GM19463 (cell line): Measurements from ENCODE around the gene HIPK4.
"Not testable (repeated sequence)": the region's sequence is repeated elsewhere in the genome, so short reads cannot be mapped to it uniquely, and the experiment has no call there.

Experiments
- ATAC-seq: cut with Tn5 transposase; IDR thresholded peaks from one replicate; pipeline ENCODE4 v1.9.1; 2021; ENCODE audit warnings: mild to moderate bottlenecking, moderate library complexity; ENCODE audit not compliant: unreplicated experiment

The HIPK4 gene, protein sequence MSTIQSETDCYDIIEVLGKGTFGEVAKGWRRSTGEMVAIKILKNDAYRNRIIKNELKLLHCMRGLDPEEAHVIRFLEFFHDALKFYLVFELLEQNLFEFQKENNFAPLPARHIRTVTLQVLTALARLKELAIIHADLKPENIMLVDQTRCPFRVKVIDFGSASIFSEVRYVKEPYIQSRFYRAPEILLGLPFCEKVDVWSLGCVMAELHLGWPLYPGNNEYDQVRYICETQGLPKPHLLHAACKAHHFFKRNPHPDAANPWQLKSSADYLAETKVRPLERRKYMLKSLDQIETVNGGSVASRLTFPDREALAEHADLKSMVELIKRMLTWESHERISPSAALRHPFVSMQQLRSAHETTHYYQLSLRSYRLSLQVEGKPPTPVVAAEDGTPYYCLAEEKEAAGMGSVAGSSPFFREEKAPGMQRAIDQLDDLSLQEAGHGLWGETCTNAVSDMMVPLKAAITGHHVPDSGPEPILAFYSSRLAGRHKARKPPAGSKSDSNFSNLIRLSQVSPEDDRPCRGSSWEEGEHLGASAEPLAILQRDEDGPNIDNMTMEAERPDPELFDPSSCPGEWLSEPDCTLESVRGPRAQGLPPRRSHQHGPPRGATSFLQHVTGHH

GRCh38 chr19:40390084-40390742 lies at the start of gene HIPK4:
TSS of gene HIPK4 (minus strand) at chr19:40390181. CDS start at chr19:40389902, 279 bp downstream.
- ATAC-seq = no peak

DNA sequence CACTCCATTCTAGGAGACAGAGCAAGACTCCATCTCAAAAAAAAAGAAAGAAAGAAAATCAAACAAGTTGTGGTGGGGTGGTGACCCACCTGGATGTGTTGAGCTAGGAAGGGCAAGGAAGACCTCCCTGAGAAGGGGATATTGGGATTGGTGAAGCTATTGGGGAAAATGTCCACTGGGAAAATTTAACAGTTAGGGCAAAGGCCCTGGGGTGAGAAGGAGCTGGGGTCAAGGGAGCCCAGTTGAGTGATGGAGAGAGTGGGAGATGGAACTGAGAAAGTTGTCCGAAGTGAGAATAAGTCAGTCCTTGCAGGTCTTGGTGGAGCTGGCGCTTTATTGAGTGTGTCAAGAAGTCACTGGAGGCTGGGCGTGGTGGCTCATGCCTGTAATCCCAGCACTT lies 48.3 kb upstream of the HIPK4 start:
- ATAC-seq = no peak

DNA sequence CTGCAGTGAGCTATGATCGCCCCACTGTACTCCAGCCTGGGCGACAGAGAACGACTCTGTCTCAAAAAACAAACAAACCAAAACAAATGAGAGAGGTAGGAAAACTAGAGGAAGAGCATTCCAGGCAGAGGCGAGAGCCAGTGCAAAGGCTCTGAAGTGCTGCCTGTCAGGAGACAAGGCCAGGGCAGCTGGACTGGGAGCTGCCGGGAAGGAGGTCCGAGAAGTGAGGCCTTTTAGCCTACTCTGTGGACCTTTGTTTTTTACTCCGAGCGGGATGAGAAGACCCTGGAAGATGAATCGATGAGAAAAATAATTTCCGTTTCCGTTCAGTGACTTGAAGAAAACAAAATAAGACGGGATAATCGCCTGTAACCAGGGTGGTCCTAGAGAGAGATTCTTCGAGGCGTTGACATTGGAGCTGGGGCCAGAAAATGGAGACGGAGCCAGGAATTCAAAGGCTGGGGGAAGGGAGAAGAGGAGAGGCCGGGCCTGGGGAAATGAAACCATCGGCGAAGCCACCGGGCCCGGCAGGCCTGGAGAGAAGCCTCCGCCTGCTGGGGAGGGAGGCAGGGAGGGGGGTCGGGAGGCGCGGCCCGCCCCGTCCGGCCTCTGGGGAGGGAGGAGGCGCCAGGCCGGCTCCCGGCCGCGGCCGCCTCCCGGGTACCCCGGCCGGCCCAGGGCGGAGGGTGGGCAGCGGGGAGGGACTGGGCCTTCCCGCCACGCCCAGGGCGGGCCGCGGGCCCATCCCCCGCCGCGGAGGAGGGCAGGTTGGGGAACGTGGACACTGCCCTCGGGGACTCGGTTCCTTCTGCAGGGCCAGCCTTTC lies 43.6 kb upstream of the HIPK4 start:
- peak; percentile 63 for ATAC-seq

DNA sequence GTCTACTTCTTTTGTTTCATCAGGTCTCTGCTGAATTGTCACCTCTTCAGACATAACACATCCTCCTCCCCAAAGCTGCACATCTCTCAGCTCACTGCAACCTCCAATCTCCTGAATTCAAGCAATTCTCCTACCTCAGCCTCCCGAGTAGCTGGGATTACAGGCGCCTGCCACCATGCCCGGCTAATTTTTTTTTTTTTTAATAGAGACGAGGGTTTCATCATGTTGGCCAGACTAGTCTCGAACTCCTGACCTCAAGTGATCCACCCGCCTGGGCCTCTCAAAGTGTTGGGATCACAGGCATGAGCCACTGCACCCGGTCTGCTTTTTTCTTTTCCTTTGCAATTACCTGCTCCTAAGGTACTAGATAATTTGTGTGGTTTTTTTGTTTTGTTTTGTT lies 42.8 kb upstream of the HIPK4 start:
- ATAC-seq = not testable (repeated sequence)

DNA sequence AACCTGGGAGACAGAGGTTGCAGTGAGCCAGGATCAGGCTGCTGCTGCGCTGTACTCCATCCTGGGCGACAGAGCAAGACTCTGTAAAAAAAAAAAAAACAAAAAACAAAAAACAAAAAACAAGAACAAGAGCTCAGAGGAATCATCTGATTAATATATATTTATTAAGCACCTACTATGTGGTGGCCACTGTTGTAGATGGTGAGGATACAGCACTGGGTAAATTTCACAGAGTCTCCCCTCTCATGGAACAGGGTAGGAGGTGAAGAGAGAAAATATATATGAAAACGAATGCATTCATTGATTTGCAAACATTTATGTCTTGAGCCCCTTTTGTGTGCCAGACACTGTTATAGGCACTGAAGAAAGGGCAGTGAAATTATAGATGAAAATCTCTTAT lies 41.7 kb upstream of the HIPK4 start:
- ATAC-seq = no peak

GRCh38 chr19:40430242-40430641 lies 40.3 kb upstream of the HIPK4 start:
- ATAC-seq = not testable (repeated sequence)

GRCh38 chr19:40428197-40428596 lies 38.2 kb upstream of the HIPK4 start:
- not testable (repeated sequence) for ATAC-seq

GRCh38 chr19:40425450-40426287 lies 35.7 kb upstream of the HIPK4 start, which contains the start of gene SERTAD1:
TSS of gene SERTAD1 (minus strand) at chr19:40425992. CDS start at chr19:40423546, 2,446 bp downstream.
- peak; percentile 77 for ATAC-seq

DNA sequence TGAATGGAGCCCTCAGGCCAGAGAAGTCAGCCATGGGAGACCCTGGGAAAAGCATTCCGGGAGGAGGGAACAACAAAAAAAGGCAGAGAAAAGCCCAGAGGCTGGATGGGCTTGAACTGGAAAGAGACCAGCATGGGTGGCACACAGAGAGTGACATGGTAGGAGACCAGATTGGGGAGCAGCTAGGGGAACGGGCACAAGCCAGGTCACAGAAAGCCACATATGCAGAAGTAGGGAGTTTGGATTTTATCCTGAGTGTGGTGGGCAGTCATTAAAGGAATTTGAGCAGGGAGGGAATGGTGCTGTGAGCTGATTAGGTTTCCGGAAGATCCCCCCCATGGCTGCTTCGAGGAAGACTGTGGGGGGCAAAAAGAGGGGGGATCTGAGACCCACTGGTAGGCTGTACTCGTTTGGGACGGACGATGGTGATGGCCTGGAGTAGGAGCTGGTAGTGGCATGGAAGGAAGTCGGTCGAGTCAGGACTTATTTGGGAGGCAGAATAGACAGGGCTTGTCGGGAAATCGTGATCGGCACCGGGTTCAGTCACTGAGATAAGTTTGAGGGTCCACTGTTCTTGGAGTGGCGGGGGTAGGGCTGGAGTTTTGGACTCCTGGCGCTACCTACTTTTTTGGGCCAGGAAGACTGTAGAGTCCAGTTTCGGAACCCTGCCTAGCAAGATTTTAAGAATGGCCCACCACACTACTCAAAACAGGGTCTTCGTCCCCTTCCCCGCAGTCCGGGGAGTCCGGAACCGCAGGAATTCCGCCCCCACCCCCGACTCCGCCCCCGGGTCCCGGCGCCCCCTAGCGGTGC lies 34.9 kb upstream of the HIPK4 start:
- no peak for ATAC-seq

DNA sequence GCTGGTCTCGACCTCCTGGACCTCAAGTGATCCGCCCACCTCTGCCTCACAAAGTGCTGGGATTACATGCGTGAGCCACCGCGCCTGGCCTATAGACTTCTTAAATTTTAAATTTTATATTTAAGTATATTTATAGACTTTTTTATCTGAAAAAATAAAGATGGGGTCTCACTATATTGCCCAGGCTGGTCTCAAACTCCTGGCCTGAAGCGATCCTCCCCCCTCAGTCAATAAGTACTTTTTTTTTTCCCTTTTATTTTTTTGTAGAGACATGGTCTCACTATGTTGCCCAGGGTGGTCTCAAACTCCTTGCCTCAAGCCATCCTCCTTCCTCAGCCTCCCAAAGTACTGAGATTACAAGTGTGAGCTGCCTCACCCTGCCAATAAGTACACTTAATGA lies 34.0 kb upstream of the HIPK4 start:
- no peak for ATAC-seq

- ATAC-seq = no peak
Observed at GRCh38 chr19:40422748-40423566, 33.0 kb upstream of the HIPK4 start.

DNA sequence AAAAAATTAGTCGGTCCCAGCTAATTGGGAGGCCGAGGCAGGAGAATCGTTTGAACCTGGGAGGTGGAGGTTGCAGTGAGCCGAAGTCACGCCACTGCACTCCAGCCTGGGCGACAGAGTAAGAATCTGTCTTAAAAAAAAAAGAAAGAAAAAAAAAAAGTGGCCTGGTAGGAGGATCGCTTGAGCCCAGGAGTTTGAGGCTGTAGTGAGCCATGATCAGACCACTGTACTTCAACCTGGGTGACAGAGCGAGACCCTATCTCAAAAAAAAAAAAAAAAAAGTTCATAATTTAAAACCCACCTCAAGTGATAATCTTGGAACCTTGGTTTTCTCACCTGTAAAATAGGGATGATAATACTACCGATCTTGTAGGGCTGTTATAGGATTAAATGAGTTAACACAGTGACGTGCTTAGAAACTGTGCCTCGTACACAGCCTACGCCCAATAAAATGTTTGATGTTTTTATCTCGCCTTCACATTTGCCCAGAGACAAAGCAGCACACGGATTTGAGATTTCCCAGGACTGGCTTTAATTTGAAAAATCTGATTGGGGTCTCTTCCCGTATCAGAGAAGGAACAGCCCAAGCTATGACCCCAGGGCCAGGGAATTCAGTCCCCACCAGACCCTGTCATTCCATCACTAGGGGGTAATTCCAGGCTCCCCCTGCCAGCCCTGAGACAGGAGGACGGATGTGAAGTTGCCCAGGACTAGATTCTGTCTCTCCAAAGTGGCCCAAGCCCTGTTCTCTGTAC lies 32.2 kb upstream of the HIPK4 start:
- no peak for ATAC-seq

DNA sequence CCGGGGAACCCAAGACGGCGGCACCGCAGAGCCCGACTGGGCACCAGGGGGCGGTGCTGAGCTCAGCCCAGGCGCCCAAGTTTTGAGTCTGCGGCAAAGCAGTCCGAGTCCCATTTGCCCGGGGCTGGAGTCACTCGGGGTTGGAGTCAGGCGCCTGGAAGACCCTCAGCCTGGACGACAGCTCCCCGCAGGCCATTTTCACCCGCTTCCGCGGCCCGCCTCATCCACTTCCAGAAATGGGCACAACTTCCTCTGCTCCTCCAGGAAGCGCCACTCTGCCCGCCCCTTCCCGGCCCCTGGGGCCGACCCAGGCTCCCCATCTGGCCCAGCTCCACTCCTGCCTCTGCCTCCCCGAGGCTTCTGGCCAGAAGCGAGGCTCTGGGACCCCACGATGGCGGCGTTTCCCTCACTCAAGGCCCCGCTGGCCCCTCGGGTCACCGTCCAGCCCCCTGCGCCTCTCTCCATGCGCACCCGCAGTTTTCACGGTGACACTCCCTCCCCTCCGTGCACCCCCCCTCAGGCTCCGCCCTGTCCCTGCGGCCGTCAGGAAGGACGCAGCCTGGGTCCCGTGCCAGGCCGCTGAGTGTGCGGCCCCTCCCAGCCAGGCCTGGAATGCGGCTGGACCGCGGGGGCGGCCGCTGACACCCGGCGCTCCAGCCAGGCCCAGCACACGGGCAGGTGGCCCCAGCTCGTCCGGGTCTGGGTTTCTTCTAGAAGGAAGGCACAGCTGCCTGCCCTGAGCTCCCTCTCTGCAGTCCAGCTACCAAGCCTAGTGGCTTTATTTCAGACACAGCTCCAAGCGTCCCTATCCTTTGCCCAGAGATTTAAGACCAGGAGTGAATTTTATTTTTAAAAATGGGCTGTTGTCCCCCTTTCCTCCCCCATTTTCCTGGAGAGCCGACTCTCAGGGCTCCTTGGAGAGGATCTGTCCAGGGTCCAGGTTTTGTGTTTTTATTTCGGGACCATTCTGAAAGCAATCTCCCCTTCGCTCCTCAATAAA lies 31.1 kb upstream of the HIPK4 start:
- peak; percentile 38 for ATAC-seq

- no peak for ATAC-seq
Observed at GRCh38 chr19:40420451-40420765, 30.4 kb upstream of the HIPK4 start.

DNA sequence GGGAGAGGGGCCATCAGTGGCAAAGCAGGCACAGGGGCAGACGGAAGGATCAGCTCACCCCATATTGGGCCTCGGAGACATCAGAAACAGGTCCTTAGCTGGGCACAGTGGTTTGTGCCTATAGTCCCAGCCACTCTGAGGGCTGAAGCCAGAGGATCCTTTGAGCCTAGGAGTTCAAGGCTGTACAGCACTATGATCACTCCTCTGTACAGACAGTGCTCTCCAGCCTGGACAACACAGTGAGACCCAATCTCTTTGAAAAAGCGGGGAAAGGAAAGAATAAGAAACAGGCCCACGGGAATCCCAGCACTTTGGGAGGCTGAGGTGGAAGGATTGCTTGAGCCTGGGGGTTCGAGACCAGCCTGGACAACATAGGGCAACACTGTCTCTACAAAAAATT lies 29.8 kb upstream of the HIPK4 start:
- no peak for ATAC-seq

- ATAC-seq = no peak
Observed at GRCh38 chr19:40419066-40419612, 29.2 kb upstream of the HIPK4 start.
